ENCODE results near the gene ZW10.
"Not testable (repeated sequence)": the region's sequence is repeated elsewhere in the genome, so short reads cannot be mapped to it uniquely, and the experiment has no call there.

Gene ZW10

GRCh38 chr11:113773416-113774173 lies at the start of gene ZW10:
Gene ZW10 (minus strand): TSS chr11:113773692. CDS start chr11:113773666, 26 bp downstream.
- DNase-seq (ENCODE audit: low read depth), result peak; percentile 77

GRCh38 chr11:113818426-113818825 lies 44.9 kb upstream of the ZW10 start:
- no peak for DNase-seq (ENCODE audit: low read depth)

- DNase-seq (ENCODE audit: low read depth), result no peak
Measured at GRCh38 chr11:113817626-113818025, 44.1 kb upstream of the ZW10 start.

- no peak for DNase-seq (ENCODE audit: low read depth)
Measured at GRCh38 chr11:113817162-113817561, 43.7 kb upstream of the ZW10 start.

GRCh38 chr11:113814181-113814580 lies 40.7 kb upstream of the ZW10 start:
- DNase-seq (ENCODE audit: low read depth), result no peak

- no peak for DNase-seq (ENCODE audit: low read depth)
Measured at GRCh38 chr11:113808931-113809330, 35.4 kb upstream of the ZW10 start.

GRCh38 chr11:113806406-113806805 lies 32.9 kb upstream of the ZW10 start:
- DNase-seq (ENCODE audit: low read depth), result no peak

GRCh38 chr11:113805640-113806039 lies 32.1 kb upstream of the ZW10 start:
- no peak for DNase-seq (ENCODE audit: low read depth)

- no peak for DNase-seq (ENCODE audit: low read depth)
Measured at GRCh38 chr11:113802621-113803020, 29.1 kb upstream of the ZW10 start.

GRCh38 chr11:113796663-113797259 lies 23.3 kb upstream of the ZW10 start:
- DNase-seq (ENCODE audit: low read depth), result no peak

GRCh38 chr11:113789675-113790320 lies 16.3 kb upstream of the ZW10 start:
- DNase-seq (ENCODE audit: low read depth), result no peak

GRCh38 chr11:113789016-113789415 lies 15.5 kb upstream of the ZW10 start:
- DNase-seq (ENCODE audit: low read depth), result not testable (repeated sequence)

- no peak for DNase-seq (ENCODE audit: low read depth)
Measured at GRCh38 chr11:113782134-113782533, 8.6 kb upstream of the ZW10 start.

GRCh38 chr11:113781682-113782081 lies 8.2 kb upstream of the ZW10 start:
- no peak for DNase-seq (ENCODE audit: low read depth)

GRCh38 chr11:113779496-113779895 lies 6.0 kb upstream of the ZW10 start, which contains the start of gene CLDN25:
Gene CLDN25 (plus strand): TSS chr11:113779796. CDS start chr11:113779796, 0 bp downstream.
- no peak for DNase-seq (ENCODE audit: low read depth)

- DNase-seq (ENCODE audit: low read depth), result no peak
Measured at GRCh38 chr11:113778111-113778910, 4.8 kb upstream of the ZW10 start.

GRCh38 chr11:113774174-113774503 lies 647 bp upstream of the ZW10 start:
- no peak for DNase-seq (ENCODE audit: low read depth)

- DNase-seq (ENCODE audit: low read depth), result no peak
Measured at GRCh38 chr11:113773092-113773415, 438 bp downstream of the ZW10 start.

- no peak for DNase-seq (ENCODE audit: low read depth)
Measured at GRCh38 chr11:113771964-113772363, 1.5 kb downstream of the ZW10 start.

- no peak for DNase-seq (ENCODE audit: low read depth)
Measured at GRCh38 chr11:113764527-113765219, 8.8 kb downstream of the ZW10 start.

GRCh38 chr11:113763040-113763439 lies 10.5 kb downstream of the ZW10 start:
- not testable (repeated sequence) for DNase-seq (ENCODE audit: low read depth)

GRCh38 chr11:113760241-113760640 lies 13.3 kb downstream of the ZW10 start:
- no peak for DNase-seq (ENCODE audit: low read depth)

Data from stimulated activated CD8-positive, alpha-beta memory T cell treated with anti-CD3 and anti-CD28 coated beads, Interleukin-15, amount 100 ng/mL, for 24 hours (primary cell).